ENCODE measurements around the gene SLCO2B1. TPM values are rescaled to one million over a fixed set of nuclear protein-coding genes. Genes with fewer than 3 reads are reported as not detected.

SLCO2B1 gene
- total RNA-seq, 1 experiment from 2014 or later, result not detected

GRCh38 chr11:75238595-75239440 lies 87.9 kb downstream of the SLCO2B1 start:
- H3K4me1 Mint-ChIP-seq (ENCODE audit: insufficient read depth, unreplicated experiment), result no peaks in the 10 kb centered on the region
- H3K27me3 Mint-ChIP-seq (ENCODE audit: insufficient read depth, unreplicated experiment), result peaks cover 24% of the 10 kb centered on the region
- no peaks in the 10 kb centered on the region for H3K9me3 Mint-ChIP-seq (ENCODE audit: unreplicated experiment)
- H3K27ac Mint-ChIP-seq (ENCODE audit: low read depth, unreplicated experiment), result no peak overlapping the region
- no peak for DNase-seq (ENCODE audit: unreplicated experiment)
- ChIA-PET CTCF (interaction anchor here (0.6 to 1.8 kb wide), 11 partner anchors 9 to 1612 kb away, joined by 3 to 9 read pairs (median 5); no protein-coding TSS in a partner anchor), POLR2A (interaction anchor here (0.7 kb wide), 1 partner anchor 314 kb away, joined by 3 read pairs; no protein-coding TSS in a partner anchor)
- BruUV-seq (replicated peaks), result no TSS peak
- H3K4me3 Mint-ChIP-seq (ENCODE audit: unreplicated experiment), result no peak overlapping the region
- TF ChIP-seq CTCF (IDR thresholded peaks at IDR 0.05; ENCODE audit: unreplicated experiment), result no peak
- no peaks in the 10 kb centered on the region for H3K36me3 Mint-ChIP-seq (ENCODE audit: insufficient read depth, unreplicated experiment)
- intact Hi-C loops (cut with micrococcal nuclease), result no loop called here

GRCh38 chr11:75239531-75240290 lies 88.8 kb downstream of the SLCO2B1 start:
- ChIA-PET CTCF (interaction anchor here (0.6 to 1.8 kb wide), 8 partner anchors 8 to 311 kb away, joined by 3 to 7 read pairs (median 4); no protein-coding TSS in a partner anchor), POLR2A (interaction anchor here (0.7 kb wide), 1 partner anchor 315 kb away, joined by 3 read pairs; no protein-coding TSS in a partner anchor)
- Mint-ChIP-seq H3K27me3 (ENCODE audit: insufficient read depth, unreplicated experiment) (peaks cover 28% of the 10 kb centered on the region), H3K9me3 (ENCODE audit: unreplicated experiment) (no peaks in the 10 kb centered on the region), H3K36me3 (ENCODE audit: insufficient read depth, unreplicated experiment) (no peaks in the 10 kb centered on the region), H3K4me3 (ENCODE audit: unreplicated experiment) (no peak overlapping the region), H3K4me1 (ENCODE audit: insufficient read depth, unreplicated experiment) (no peaks in the 10 kb centered on the region), H3K27ac (ENCODE audit: low read depth, unreplicated experiment) (no peak overlapping the region)
- TF ChIP-seq CTCF (IDR thresholded peaks at IDR 0.05; ENCODE audit: unreplicated experiment), result no peak
- intact Hi-C loops (cut with micrococcal nuclease), result no loop called here
- no TSS peak for BruUV-seq (replicated peaks)
- no peak for DNase-seq (ENCODE audit: unreplicated experiment)

GRCh38 chr11:75240311-75241035 lies 89.6 kb downstream of the SLCO2B1 start, which contains the start of gene TPBGL:
Gene TPBGL, plus strand, starts transcription at chr11:75240774. Its CDS starts 276 bp downstream, at chr11:75241050.
- POLR2A ChIA-PET, result no interaction called here
- no peak for TF ChIP-seq CTCF (IDR thresholded peaks at IDR 0.05; ENCODE audit: unreplicated experiment)
- H3K4me3 Mint-ChIP-seq (ENCODE audit: unreplicated experiment), result no peak within 1 kb of the TSS
- no TSS peak for BruUV-seq (replicated peaks)
- H3K9me3 Mint-ChIP-seq (ENCODE audit: unreplicated experiment), result no peaks in the 10 kb centered on the region
- DNase-seq (ENCODE audit: unreplicated experiment), result no peak
- CTCF ChIA-PET, result interaction anchor here (0.7 to 1.8 kb wide), 3 partner anchors 8 to 162 kb away, joined by 3 to 7 read pairs (median 7); no protein-coding TSS in a partner anchor
- no peaks in the 10 kb centered on the region for H3K36me3 Mint-ChIP-seq (ENCODE audit: insufficient read depth, unreplicated experiment)
- intact Hi-C loops (cut with micrococcal nuclease), result no loop called here
- peaks cover 36% of the 10 kb centered on the region for H3K27me3 Mint-ChIP-seq (ENCODE audit: insufficient read depth, unreplicated experiment)
- H3K27ac Mint-ChIP-seq (ENCODE audit: low read depth, unreplicated experiment), result no peak within 1 kb of the TSS
- H3K4me1 Mint-ChIP-seq (ENCODE audit: insufficient read depth, unreplicated experiment), result no peaks in the 10 kb centered on the region

Measured in MCF 10A (cell line).